Activated naive CD4-positive, alpha-beta T cell treated with anti-CD3 and anti-CD28 coated beads, Interleukin-2, amount 50 U/mL, for 16 hours (primary cell): Measurements from ENCODE around the gene SRP14.
A peak's percentile ranks its signal among the peaks of the same experiment; 100 is the strongest.
"Not testable (repeated sequence)": the region's sequence is repeated elsewhere in the genome, so short reads cannot be mapped to it uniquely, and the experiment has no call there.

Source experiments
- DNase-seq: peaks from one replicate; pipeline ENCODE4 v3.0.0-alpha.2; 2020

Gene SRP14

DNA sequence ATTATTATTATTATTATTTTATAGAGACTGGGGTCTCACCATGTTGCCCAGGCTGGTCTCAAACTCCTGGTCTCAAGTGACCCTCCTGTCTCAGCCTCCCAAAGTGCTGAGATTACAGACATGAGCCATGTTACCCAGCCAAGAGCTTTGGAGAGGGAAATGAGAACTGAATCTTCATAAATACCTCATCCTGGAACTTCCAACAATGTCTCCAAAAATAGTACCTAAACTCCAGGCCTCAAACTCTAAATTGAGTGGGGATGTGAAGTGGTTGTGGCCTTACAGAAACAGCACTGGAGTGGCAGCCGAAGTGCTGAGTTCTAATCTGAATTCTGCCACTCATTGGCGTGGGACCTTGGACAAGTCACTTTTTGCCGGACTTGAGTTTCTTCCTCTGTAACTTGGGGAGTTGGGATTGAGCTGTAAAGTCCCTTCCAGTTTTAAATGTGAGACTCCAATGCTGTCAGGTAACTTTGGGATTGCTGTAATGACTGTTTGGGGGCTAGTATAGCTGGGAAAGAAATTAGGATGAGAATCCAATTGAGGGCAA lies 10.0 kb upstream of the SRP14 start:
- DNase-seq, result no peak

DNA sequence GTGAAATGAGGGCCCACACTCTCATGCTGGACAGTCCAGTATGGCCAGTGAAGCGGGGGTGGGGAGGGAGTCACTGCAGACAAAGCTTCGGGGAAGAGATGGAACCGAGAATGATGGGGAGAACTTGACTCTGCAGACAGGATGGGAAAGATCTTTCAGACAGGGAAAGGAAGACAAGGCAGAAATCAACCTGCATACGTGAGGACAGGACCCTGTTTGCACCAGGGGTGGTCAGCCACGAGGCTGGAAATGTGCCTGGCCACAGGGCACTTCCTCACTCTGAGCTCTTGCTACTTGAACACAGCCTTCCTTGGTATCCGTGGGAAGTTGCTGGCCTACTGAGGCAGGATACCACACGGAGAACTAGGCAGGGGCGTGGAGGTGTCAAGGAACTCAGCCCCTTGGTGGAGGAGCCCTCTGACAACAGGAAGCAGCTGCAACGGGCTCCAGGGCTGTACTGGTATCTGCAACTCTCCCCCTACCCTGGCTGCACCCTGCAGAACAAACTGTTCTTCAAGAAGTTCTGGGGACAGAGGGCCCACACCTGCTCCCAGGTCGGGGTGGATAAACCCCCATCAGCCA lies 9.3 kb upstream of the SRP14 start:
- no peak for DNase-seq

DNA sequence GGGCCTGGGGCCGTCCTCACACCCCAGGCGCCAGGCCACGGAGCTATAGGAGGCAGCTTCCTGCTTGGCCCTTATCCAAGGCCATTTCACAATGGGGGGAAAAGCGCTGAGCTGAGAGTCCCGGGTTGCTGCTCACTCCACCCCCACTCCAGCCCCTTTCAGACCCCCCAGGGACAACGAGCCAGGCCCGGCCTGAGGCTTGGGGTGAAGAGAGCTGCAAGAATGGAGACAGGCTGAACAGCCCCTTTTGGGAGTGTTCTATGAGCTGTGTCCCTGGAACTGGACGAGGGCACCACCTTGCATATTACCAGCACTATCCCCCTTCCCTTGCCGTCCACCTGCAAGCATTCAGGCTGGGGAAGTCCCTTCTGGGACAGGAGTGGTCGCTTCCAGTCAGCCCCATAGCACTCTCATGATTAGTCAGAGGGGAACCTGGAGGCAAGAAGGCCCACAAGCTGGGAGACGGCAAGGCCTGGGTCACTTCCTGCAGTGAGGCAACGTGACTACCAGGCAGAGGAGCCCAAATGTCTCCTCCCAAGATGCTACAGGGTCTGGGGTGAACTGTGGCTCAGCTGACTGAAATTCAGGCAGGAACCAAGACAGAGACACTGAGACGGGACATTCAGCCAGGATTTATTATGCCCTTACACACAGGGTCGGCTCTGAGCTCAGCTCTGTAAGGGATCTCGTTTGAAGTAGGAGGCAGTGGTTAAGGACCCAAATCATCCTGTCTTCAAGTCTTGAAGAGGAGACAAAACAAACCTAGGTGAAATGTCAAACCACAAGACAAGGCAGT lies 8.6 kb upstream of the SRP14 start:
- peak; percentile 49 for DNase-seq

DNA sequence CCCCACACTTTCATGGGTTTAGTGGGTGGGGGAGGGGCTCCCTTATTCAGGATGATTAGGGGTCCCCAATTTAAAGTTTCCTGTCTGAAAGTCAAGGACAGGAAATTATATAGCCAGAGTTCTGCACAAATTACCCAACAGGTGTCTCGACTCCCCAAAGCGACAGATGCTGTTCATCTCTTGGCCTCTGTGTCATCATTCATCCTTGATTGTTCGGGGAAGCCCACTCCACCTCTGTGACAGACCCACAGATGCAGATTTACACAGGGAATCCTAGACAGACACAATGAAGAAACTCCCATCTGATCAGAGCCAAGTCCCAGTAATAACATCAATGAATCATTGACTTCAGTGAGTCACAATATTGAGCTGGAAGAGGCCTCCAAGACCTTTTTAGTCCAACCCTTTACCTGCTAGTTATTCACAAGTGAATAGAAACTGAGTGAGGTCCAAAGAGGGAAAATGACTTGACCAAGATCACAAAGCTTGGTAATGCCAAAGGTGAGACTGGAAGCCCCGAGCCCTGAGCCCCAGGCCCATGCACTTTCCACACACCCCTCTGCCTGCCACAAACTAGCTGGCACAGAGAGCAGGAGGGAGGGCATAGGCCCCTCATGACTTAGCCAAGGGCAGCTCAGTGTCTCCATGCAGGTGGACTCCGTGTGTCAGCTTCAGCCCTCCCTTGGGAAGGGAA lies 7.9 kb upstream of the SRP14 start:
- DNase-seq, result no peak

DNA sequence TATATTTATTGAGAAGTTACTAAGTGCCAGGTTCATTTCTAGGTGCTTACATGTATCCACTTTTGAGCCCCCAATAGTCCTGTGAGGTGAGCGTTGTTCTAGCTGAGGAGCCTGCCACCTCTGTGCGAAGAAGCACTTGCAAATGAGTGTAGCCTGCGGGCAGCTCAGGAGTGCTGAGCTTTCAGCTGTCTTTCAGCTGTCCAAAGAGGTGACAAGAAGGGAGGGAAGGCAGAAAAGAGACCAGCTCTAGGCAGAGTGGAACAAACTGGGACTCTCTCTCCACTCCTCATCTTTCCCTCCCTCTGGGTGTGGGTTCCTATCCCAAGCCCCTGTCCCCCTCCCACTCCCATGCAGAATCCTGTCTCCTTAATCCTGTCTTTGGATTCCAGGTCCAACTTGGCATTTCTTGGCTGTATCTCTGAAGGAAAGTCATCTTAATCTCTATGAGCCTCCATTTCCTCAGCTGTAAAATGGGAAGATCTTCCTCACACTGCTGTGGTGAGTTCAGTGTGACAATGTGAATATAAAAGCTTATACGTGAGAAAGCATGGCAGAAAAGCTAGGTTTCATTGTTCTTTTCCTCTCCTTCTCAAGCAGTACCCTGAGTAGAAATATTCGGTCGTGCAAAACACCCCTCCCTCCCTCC lies 6.7 kb upstream of the SRP14 start:
- no peak for DNase-seq

DNA sequence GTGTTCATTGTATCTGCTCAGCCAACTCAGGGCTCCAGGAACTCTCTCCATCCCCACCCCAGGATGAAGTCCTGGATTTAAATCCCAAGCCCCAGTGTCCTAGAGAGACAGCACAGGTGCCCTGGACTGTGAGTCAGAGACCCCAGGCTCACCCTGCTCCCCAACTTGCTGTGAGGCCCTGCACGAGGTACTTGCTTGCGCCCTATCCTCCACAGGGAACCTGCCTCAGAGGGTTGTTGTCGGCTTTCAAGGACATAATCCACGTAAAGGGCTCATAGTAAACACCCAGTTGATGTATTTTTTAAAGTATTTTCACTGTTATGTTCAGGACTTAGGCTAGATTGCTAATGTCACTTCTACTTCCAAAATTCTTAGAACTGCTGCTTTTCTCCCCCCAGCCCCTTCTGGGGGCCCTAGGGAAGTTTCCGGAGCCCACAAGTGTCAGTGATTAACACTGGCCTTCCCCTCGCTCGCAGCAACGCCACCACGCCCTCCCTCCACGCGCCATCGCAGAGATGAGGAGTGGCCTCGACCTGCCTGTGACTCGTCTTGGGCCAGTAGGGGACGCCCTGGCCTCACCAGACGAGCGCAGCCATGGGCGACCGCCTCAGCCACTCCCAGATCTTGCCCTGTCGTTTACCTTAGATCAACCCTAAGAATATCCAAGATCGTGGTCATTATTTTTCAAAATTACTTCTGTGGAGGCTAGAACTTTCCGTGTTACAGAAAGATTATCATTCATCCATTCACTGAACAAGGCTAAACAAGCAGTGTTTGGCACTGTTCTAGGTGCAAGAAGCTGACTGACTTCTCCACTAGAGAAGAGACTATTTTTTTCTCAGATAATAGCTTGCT lies 6.0 kb upstream of the SRP14 start:
- peak; percentile 87 for DNase-seq

DNA sequence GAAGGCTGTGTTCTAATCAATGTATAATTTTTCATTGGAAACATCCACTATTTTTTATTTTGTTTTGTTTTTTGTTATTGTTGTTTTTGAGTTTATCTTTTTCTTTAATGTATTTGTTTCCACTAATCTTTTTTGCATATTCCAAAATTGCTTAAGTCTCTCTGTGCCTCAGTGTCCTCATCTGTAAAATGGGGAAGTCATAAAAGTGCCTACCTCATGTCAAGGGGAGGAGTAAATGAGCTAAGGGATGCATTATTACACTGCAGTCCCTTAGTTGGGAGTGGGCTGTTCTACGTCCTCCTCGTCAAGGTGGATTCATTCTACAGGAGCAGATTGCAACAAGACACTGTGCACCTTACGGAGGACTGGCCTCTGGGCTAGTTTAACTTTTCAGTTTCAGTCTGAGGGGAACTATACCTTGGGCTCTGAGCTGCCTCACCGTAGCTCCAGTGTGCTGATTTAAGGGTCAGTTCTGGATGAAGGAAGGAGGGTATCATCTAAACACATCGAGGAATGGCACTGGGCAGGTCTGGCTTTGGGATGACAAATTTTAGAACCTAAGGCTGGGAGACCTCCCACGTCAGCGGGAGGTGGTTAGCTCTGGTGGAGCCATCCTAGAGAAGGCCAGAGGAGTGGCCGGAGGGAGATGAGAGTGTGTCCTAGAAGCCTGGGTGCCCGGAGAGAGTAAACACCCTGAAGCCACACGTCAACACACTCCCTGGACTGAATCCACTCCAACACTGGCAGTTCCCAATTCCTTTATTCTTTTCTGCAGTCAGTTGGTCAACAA lies 5.1 kb upstream of the SRP14 start:
- DNase-seq, result no peak

DNA sequence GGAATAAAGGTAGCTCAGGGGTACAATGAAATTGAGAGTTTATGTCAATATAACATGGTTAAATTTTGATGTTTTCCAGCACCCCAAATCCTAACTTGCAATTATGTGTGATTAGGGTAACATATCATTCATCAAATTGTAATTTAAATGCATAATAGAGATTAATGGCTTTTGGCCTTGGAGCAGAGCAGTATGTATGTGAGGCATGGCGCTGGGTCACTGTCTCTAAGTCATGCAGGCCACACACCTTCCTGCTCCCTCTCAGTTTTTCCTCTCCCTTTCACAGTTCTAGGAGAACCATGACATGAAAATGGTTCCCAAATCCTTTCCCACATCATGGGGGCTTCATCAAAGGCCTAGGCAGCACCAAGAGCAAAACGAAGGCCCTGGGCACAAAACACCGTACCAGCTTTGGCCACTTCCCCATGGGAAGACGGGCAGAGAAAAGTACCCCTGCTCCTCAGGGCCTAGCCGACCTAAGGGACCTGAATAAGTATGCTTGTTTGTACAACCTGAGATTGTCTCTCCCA lies 3.9 kb upstream of the SRP14 start:
- DNase-seq, result no peak

DNA sequence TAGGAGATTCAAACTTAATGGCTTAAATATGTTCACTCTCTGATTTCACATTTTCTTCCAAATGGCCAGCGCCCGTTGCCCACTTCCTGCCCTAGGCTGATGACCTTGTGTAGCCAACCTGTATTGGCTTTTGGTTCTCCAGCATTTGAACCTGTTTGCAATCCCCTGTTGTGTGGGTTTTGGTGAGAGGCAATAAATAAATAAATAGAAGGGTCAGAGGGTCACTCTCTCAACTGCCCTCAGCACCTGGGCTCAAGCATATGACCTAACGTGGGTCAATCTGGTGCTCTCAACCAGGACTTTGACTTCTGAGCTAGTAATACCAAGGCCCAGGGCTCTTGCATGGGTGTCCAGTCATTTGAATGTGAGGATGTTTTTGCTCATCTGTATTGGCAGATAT lies 1.8 kb upstream of the SRP14 start:
- no peak for DNase-seq

DNA sequence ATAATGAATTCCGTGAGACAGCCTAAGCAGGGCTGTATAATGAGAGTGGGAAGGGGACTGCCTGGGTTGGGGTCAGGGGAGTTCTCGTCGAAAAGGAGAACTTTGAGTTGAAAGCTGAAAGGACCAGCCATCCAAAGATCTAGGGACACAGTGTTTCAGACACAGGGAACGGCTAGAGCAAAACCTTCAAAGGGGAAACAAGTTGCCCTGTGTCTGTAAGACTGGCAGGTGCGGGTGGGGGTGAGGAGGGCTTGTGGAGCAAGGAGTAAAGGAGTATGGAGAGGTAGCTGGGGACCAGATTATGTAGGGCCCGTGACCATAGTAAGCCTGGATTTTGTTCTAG lies 1.3 kb upstream of the SRP14 start:
- no peak for DNase-seq

DNA sequence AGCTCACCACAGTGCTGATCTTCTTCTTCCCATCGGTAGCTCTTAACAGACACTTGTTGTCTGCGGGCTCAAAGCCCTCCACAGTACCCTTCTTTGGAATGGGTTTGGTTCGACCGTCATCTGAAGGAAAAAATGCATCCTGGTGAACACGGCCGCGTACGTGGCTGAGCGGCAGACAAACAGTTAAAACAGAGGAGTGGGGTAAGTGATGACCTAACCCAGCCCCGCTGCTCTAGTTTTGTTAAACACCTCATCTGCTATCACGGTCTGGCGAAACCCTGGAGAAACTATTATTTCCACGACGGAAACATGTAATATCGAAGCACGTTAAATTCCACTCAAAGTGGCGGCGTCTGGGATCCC lies 725 bp downstream of the SRP14 start:
- DNase-seq, result peak; percentile 18

DNA sequence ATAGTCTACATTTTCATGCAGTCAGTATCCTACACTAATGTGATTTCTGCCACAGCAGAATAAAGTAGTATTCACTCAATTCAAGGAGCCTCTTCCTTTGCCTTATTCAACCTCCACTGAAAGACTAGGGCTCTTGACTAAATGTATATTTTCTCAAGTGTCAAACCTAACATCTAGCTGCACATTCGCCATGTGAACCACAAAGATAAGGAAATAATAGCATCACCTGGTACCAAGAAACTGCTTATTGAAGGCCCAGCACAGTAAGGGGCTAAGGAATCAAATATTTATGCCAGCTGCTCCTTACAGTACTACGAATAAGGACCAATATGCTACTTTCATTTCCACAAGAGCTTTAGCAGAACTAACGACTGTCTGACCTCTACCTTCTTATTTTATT lies 1.3 kb downstream of the SRP14 start:
- DNase-seq, result no peak

DNA sequence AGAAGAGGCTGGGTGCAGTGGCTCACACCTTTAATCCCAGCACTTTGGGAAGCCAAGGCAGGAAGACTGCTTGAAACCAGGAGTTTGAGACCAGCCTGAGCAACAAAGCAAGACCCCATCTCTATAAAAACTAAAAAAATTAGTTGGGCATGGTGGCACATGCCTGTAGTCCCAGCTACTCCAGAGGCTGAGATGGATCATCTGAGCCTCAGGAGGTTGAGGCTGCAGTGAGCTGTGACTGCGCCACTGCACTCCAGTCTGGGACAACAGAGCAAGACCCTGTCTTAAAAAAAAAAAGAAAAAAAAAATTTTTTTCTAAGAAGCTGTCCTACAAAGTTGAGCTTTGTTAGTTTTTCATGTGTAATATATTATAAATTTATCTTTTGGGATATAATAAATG lies 3.8 kb downstream of the SRP14 start:
- DNase-seq, result not testable (repeated sequence)

DNA sequence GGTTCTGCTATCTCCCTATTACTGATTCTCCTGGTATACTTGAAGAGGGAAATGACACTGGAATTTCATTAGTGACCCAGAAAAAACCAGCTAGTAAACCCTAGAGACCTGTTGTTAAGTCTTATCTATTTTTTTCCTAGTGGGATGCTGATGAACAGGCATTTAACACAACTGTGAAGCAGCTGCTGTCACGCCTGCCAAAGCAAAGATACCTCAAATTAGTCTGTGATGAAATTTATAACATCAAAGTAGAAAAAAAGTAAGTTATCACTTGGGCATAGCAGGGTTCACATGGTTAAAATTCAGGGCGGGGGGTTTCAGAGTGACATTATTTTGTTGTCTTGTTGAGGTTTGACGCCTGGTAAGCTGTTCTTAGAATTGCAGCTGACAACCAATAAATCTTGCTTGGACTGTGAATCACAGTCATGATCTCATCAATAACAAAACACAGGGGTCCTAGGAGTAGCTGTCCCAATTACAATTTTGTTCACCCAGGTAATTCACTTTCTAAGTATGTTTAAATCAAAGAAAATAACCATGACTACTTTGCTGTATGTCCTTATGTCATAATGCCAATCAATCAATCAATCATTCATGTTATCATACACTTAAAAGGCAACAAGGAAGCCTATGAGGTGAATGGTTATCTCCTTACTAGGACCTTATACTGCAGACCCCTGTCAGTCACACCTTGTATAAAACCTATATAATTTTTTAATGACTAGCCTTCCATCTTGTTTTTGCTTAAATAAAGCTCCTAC lies 4.6 kb downstream of the SRP14 start:
- no peak for DNase-seq

DNA sequence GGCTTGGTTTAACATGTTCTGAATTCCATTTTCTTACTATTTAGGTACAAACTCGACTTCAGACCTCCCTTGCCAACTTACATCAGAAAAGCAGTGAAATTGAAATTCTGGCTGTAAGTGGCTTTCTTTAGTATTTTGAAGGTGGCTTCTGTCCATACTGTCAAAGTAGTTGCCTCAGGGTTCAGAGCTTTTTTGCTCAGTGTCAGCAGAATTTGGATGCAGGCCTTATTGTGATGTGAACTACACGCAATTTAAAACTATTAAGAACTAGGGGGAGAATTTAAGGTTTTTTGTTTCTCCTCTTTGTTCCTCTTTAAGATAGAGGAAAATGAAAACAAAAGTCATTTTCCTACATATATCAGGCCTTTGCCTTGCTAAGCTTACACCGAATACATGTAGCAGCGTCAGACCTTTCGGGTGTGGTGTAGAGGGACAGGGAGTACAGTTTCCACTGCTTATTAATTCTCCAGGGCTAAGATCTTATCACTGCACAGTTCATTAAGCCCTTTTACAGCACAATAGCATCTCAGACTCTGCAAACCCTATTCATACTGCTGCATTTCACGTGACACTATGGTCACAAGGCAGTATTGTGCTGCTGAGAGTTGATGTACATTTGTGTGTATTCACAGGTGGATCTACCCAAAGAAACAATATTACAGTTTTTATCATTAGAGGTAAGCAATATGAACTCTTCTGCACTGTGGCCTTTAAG lies 6.7 kb downstream of the SRP14 start:
- DNase-seq, result no peak

DNA sequence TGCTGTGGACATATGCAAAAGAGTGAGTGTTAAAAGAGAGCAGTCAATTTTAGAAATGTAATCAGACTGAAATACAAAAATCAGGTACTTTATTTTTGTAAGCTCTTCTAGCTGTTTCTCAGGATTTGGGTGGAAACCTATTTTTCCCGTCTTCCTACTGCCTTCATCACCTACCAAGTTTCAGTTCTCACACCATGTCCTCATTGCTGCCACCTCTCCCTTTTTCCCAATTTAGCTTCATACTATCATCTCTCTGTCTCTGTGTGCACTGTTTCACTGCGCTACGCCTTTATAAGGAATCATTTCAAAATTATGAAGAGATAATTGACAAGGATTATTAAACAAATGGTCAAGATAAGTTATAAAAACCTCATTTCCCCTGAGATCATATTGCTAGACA lies 7.7 kb downstream of the SRP14 start:
- DNase-seq, result no peak

DNA sequence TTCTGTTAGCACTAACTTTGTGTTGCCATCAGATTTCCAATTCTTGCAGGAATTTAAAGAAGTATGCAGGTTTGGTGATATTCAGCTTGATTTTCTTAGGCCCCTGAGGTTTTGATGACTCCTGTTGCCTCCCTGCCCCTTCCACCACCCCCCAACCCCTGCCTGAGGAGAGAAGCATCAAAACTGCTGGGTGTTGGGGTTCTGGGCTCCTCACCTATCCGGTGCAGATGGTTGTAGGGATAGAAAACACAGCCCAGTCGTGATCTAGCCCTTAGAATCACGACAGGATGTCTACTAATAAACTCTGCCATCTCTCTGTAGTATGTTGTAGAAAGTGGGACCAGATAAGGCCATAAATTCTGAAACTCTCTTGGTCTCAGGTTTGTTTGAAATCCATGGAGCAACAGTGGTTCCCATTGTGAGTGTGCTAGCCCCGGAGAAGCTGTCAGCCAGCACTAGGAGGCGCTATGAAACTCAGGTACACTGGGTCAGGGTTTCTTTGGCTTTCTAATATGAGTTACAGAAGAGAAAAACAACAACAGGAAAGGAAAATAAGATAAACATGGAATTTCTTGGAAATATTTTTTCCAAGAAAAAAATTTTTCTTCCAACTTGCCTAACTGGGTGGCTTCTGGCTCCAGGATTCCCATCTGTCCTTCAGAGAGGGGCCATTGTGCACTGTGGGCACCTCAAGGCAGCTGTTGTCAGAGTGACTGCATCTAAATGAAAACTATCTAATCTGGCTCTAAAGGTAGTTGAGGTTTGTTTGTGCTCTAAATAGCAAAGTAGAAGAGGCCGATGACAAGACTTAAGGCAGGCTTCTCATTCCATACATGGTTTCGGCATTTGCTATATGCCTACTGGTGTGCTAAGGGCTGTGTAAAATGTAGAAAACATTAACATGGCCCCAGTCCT lies 8.7 kb downstream of the SRP14 start:
- DNase-seq, result no peak

DNA sequence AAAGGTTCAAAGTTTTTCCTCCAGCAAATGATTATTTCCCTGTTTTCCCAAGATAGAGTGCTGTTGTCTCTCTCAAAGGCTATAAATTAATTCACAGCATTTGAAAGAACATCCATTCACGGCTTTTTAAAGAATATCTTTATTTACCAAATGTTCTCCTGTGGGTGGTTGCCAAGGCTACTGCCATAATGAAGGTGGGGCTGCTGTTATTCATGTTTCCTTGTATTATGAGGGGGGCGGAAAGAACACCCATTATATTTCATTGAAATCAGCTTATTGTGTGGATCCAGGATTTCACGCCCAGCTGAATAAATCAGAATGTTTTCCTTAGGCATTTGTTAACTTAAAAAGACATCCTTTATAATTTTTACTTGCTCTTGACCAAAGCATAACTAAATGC lies 10.1 kb downstream of the SRP14 start:
- no peak for DNase-seq

DNA sequence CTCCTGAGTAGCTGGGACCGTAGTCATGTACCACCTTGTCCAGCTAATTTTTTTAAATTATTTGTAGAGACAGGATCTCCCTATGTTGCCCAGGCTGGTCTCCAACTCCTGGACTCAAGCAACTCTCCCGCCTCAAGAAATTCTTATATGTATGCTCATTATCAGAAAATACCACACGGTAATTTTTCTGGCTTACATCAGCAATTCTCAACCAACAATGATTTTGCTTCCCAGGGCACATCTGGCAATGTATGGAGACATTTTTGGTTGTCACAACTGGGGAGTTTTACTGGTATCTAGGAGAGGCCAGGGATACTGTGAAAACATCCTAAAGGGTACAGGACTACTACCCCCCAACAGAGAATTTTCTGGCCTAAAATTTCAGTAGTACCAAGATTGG lies 10.8 kb downstream of the SRP14 start:
- DNase-seq, result no peak
